ENCODE results near the gene FGGY. TPM values are rescaled to one million over a fixed set of nuclear protein-coding genes. Genes with fewer than 3 reads are reported as not detected.

FGGY gene
- total RNA-seq, 1 donor from 2014 or later, result 32.5 TPM

GRCh38 chr1:59266927-59267293 is 30.0 kb upstream of the FGGY start:
- Mint-ChIP-seq H3K27me3 (ENCODE audit: insufficient read depth, low read depth) (peaks cover 2% of the 10 kb centered on the region), H3K27ac (no peak overlapping the region), H3K9me3 (peaks cover 6% of the 10 kb centered on the region), H3K4me1 (peaks cover 2% of the 10 kb centered on the region), H3K4me3 (no peak overlapping the region), H3K36me3 (no peaks in the 10 kb centered on the region)
- H3K79me2 ChIP-seq (ENCODE audit: low read depth), result no peaks in the 10 kb centered on the region
- no peak overlapping the region for H3K4me3 ChIP-seq
- peaks cover 3% of the 10 kb centered on the region for H3K4me1 ChIP-seq
- DNase-seq (ENCODE audit: low spot score), result no peak
- H3F3A ChIP-seq (ENCODE audit: low read depth), result no peaks in the 10 kb centered on the region
- no peaks in the 10 kb centered on the region for H3K27me3 ChIP-seq
- no peak overlapping the region for H2AFZ ChIP-seq (replicated peaks)
- H3K4me2 ChIP-seq, result no peak overlapping the region
- H3K9ac ChIP-seq, result no peak overlapping the region
- no peak overlapping the region for H3K27ac ChIP-seq
- H4K20me1 ChIP-seq (ENCODE audit: low read depth), result no peaks in the 10 kb centered on the region
- no peaks in the 10 kb centered on the region for H3K36me3 ChIP-seq
- TF ChIP-seq EZH2 (IDR thresholded peaks at IDR 0.05) (no peak), EZH2phosphoT487 (IDR thresholded peaks at IDR 0.05) (no peak), CTCF (IDR thresholded peaks at IDR 0.05) (no peak)
- no peaks in the 10 kb centered on the region for H3K9me3 ChIP-seq (ENCODE audit: low read depth)

- no peak overlapping the region for H2AFZ ChIP-seq (replicated peaks)
- H4K20me1 ChIP-seq (ENCODE audit: low read depth), result no peaks in the 10 kb centered on the region
- peaks cover 2% of the 10 kb centered on the region for H3K27me3 Mint-ChIP-seq (ENCODE audit: insufficient read depth, low read depth)
- no peak for DNase-seq (ENCODE audit: low spot score)
- H3K9me3 ChIP-seq (ENCODE audit: low read depth), result no peaks in the 10 kb centered on the region
- H3K4me2 ChIP-seq, result no peak overlapping the region
- H3K4me3 ChIP-seq, result no peak overlapping the region
- TF ChIP-seq EZH2phosphoT487 (IDR thresholded peaks at IDR 0.05), result no peak
- TF ChIP-seq CTCF (IDR thresholded peaks at IDR 0.05), result no peak
- no peak for TF ChIP-seq EZH2 (IDR thresholded peaks at IDR 0.05)
- H3K4me3 Mint-ChIP-seq, result no peak overlapping the region
- no peaks in the 10 kb centered on the region for H3K36me3 ChIP-seq
- no peaks in the 10 kb centered on the region for H3K4me1 ChIP-seq
- H3F3A ChIP-seq (ENCODE audit: low read depth), result no peaks in the 10 kb centered on the region
- peaks cover 6% of the 10 kb centered on the region for H3K9me3 Mint-ChIP-seq
- no peaks in the 10 kb centered on the region for H3K27me3 ChIP-seq
- no peak overlapping the region for H3K27ac Mint-ChIP-seq
- H3K9ac ChIP-seq, result no peak overlapping the region
- H3K27ac ChIP-seq, result no peak overlapping the region
- no peaks in the 10 kb centered on the region for H3K4me1 Mint-ChIP-seq
- no peaks in the 10 kb centered on the region for H3K79me2 ChIP-seq (ENCODE audit: low read depth)
- H3K36me3 Mint-ChIP-seq, result no peaks in the 10 kb centered on the region
These were observed 28.5 kb upstream of the FGGY start for GRCh38 chr1:59268406-59268805.

GRCh38 chr1:59271561-59272260 is 25.2 kb upstream of the FGGY start:
- DNase-seq (ENCODE audit: low spot score), result no peak
- Mint-ChIP-seq H3K4me3 (no peak overlapping the region), H3K27ac (no peak overlapping the region), H3K27me3 (ENCODE audit: insufficient read depth, low read depth) (no peaks in the 10 kb centered on the region), H3K4me1 (no peaks in the 10 kb centered on the region), H3K36me3 (no peaks in the 10 kb centered on the region), H3K9me3 (peaks cover 6% of the 10 kb centered on the region)
- no peak overlapping the region for H3K9ac ChIP-seq
- no peaks in the 10 kb centered on the region for H3K9me3 ChIP-seq (ENCODE audit: low read depth)
- H2AFZ ChIP-seq (replicated peaks), result no peak overlapping the region
- H3K27me3 ChIP-seq, result no peaks in the 10 kb centered on the region
- no peak overlapping the region for H3K27ac ChIP-seq
- H3K79me2 ChIP-seq (ENCODE audit: low read depth), result no peaks in the 10 kb centered on the region
- TF ChIP-seq EZH2 (IDR thresholded peaks at IDR 0.05) (no peak), EZH2phosphoT487 (IDR thresholded peaks at IDR 0.05) (no peak), CTCF (IDR thresholded peaks at IDR 0.05) (no peak)
- H3F3A ChIP-seq (ENCODE audit: low read depth), result no peaks in the 10 kb centered on the region
- no peaks in the 10 kb centered on the region for H3K4me1 ChIP-seq
- no peak overlapping the region for H3K4me2 ChIP-seq
- H3K36me3 ChIP-seq, result no peaks in the 10 kb centered on the region
- no peak overlapping the region for H3K4me3 ChIP-seq
- H4K20me1 ChIP-seq (ENCODE audit: low read depth), result no peaks in the 10 kb centered on the region

Measured in neural progenitor cell (in vitro differentiated cells).